ENCODE results near the gene LGMN. TPM values are rescaled to one million over a fixed set of nuclear protein-coding genes. Genes with fewer than 3 reads are reported as not detected.

LGMN gene
- total and polyA plus RNA-seq, 2 donors (not counting 1 experiment from before 2014, with no cell fraction given): 22.6 to 61.0 TPM

DNA sequence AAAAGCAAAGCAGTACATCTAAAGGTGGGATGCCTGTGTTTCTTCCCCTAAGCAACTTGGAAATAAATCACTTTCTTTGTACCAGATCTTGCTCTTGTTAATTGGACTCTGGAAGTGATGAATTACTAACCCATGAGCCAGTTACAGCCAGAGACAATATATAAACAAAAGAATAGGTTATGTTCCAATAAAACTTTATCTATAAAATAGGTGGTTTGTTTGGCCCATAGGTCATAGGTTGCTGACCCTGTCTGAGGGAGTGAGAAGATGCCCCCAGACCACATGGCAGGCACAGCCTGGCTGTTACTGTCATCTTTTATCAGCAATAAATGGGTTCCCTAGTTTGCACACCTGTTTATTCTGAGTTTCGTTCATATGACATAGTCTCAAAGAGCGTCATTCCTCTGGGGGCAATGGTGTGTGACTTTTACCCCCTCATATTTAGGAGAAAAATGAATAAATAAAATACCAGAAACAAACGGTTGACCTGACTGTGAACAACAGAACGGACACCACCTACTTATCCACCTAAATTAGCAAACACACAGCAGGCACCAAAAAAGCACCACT lies 10.7 kb downstream of the LGMN start:
- H4K20me1 ChIP-seq (ENCODE audit: control insufficient read depth, extremely low read depth, insufficient read depth, low read length): no peaks in the 10 kb centered on the region
- no peak overlapping the region for H3K27ac ChIP-seq (ENCODE audit: insufficient read depth, low read length)
- H3K9ac ChIP-seq (ENCODE audit: insufficient read depth, low read length): no peak overlapping the region
- no peak overlapping the region for H2AFZ ChIP-seq (ENCODE audit: low read length)
- DNase-seq (ENCODE audit: low read depth in 2 of 2): no peak
- no peaks in the 10 kb centered on the region for H3K79me2 ChIP-seq (ENCODE audit: control insufficient read depth, insufficient read depth, low read length)
- TF ChIP-seq EZH2 (IDR thresholded peaks at IDR 0.05; ENCODE audit: low read length, missing control alignments): no peak
- TF ChIP-seq, protein P1, sequence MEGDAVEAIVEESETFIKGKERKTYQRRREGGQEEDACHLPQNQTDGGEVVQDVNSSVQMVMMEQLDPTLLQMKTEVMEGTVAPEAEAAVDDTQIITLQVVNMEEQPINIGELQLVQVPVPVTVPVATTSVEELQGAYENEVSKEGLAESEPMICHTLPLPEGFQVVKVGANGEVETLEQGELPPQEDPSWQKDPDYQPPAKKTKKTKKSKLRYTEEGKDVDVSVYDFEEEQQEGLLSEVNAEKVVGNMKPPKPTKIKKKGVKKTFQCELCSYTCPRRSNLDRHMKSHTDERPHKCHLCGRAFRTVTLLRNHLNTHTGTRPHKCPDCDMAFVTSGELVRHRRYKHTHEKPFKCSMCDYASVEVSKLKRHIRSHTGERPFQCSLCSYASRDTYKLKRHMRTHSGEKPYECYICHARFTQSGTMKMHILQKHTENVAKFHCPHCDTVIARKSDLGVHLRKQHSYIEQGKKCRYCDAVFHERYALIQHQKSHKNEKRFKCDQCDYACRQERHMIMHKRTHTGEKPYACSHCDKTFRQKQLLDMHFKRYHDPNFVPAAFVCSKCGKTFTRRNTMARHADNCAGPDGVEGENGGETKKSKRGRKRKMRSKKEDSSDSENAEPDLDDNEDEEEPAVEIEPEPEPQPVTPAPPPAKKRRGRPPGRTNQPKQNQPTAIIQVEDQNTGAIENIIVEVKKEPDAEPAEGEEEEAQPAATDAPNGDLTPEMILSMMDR (conservative IDR thresholded peaks at IDR 0.05 in 1 of 2, IDR thresholded peaks at IDR 0.05 in 1 of 2; ENCODE audit: low read depth in 1 of 2, low read length in 2 of 2): no peak
- no peak overlapping the region for H3K4me3 ChIP-seq (replicated peaks in 1 of 4; ENCODE audit: control extremely low read depth in 1 of 4, insufficient read depth in 1 of 4, low read depth in 3 of 4, low read length in 4 of 4)
- H3K4me1 ChIP-seq (ENCODE audit: control insufficient read depth, extremely low read depth, insufficient read depth, low read length): no peaks in the 10 kb centered on the region
- no peak overlapping the region for H3K4me2 ChIP-seq (ENCODE audit: extremely low read depth, insufficient read depth, low read length)
- H3K36me3 ChIP-seq (ENCODE audit: control insufficient read depth, insufficient read depth, low read length): no peaks in the 10 kb centered on the region
- no peaks in the 10 kb centered on the region for H3K9me3 ChIP-seq (ENCODE audit: control insufficient read depth, insufficient read depth, low read depth, low read length)
- no peaks in the 10 kb centered on the region for H3K27me3 ChIP-seq (ENCODE audit: control insufficient read depth, insufficient read depth, low read length)

DNA sequence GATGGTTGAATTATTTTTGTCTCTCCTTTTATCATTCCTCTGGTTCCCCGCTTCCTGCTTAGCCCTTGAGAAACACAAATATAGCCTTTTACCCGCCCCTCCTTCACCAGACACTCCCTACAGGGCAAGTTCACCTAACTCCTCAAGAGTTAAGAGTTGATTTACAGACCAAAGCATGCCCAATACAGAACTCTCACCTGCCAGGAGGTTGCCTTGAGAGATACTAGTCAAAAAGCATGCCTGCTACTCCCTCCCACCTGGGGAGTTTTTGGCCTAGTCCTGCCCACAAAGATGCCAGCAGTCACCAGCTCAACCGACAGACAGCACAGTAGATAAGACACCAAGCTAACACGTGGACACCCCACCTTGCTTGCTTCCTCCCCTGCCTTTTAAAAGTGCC lies 11.2 kb downstream of the LGMN start:
- no peaks in the 10 kb centered on the region for H3K79me2 ChIP-seq (ENCODE audit: control insufficient read depth, insufficient read depth, low read length)
- DNase-seq (ENCODE audit: low read depth in 2 of 2): no peak
- H3K4me2 ChIP-seq (ENCODE audit: extremely low read depth, insufficient read depth, low read length): no peak overlapping the region
- H3K9me3 ChIP-seq (ENCODE audit: control insufficient read depth, insufficient read depth, low read depth, low read length): no peaks in the 10 kb centered on the region
- no peaks in the 10 kb centered on the region for H4K20me1 ChIP-seq (ENCODE audit: control insufficient read depth, extremely low read depth, insufficient read depth, low read length)
- H2AFZ ChIP-seq (ENCODE audit: low read length): no peak overlapping the region
- H3K9ac ChIP-seq (ENCODE audit: insufficient read depth, low read length): no peak overlapping the region
- H3K4me3 ChIP-seq (replicated peaks in 1 of 4; ENCODE audit: control extremely low read depth in 1 of 4, insufficient read depth in 1 of 4, low read depth in 3 of 4, low read length in 4 of 4): no peak overlapping the region
- no peaks in the 10 kb centered on the region for H3K4me1 ChIP-seq (ENCODE audit: control insufficient read depth, extremely low read depth, insufficient read depth, low read length)
- TF ChIP-seq, protein P1 (conservative IDR thresholded peaks at IDR 0.05 in 1 of 2, IDR thresholded peaks at IDR 0.05 in 1 of 2; ENCODE audit: low read depth in 1 of 2, low read length in 2 of 2): no peak
- TF ChIP-seq EZH2 (IDR thresholded peaks at IDR 0.05; ENCODE audit: low read length, missing control alignments): no peak
- H3K36me3 ChIP-seq (ENCODE audit: control insufficient read depth, insufficient read depth, low read length): no peaks in the 10 kb centered on the region
- no peak overlapping the region for H3K27ac ChIP-seq (ENCODE audit: insufficient read depth, low read length)
- H3K27me3 ChIP-seq (ENCODE audit: control insufficient read depth, insufficient read depth, low read length): no peaks in the 10 kb centered on the region

DNA sequence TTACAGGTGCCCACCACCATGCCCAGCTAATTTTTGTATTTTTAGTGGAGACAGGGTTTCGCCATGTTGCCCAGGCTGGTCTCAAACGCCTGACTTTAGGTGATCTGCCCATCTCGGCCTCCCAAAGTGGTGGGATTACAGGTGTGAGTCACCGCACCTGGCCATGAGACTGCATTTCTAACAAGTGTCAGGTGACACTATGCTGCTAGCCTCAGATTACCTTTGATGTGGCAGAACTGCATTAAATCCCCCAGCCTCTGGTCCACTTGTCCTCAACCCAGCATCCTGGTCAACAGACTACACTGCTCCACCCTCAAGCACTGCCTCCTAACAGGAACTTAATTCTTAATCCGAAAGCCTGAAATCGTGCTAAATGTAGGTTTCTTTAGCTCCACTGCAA lies 13.1 kb downstream of the LGMN start:
- no peaks in the 10 kb centered on the region for H4K20me1 ChIP-seq (ENCODE audit: control insufficient read depth, extremely low read depth, insufficient read depth, low read length)
- no peaks in the 10 kb centered on the region for H3K79me2 ChIP-seq (ENCODE audit: control insufficient read depth, insufficient read depth, low read length)
- no peak overlapping the region for H3K27ac ChIP-seq (ENCODE audit: insufficient read depth, low read length)
- TF ChIP-seq, protein P1 (conservative IDR thresholded peaks at IDR 0.05 in 1 of 2, IDR thresholded peaks at IDR 0.05 in 1 of 2; ENCODE audit: low read depth in 1 of 2, low read length in 2 of 2): no peak
- no peak for TF ChIP-seq EZH2 (IDR thresholded peaks at IDR 0.05; ENCODE audit: low read length, missing control alignments)
- H3K36me3 ChIP-seq (ENCODE audit: control insufficient read depth, insufficient read depth, low read length): no peaks in the 10 kb centered on the region
- peaks cover under 1% of the 10 kb centered on the region for H3K4me1 ChIP-seq (ENCODE audit: control insufficient read depth, extremely low read depth, insufficient read depth, low read length)
- H3K27me3 ChIP-seq (ENCODE audit: control insufficient read depth, insufficient read depth, low read length): no peaks in the 10 kb centered on the region
- no peak overlapping the region for H3K9ac ChIP-seq (ENCODE audit: insufficient read depth, low read length)
- H2AFZ ChIP-seq (ENCODE audit: low read length): no peak overlapping the region
- H3K4me3 ChIP-seq (replicated peaks in 1 of 4; ENCODE audit: control extremely low read depth in 1 of 4, insufficient read depth in 1 of 4, low read depth in 3 of 4, low read length in 4 of 4): no peak overlapping the region
- H3K4me2 ChIP-seq (ENCODE audit: extremely low read depth, insufficient read depth, low read length): no peak overlapping the region
- H3K9me3 ChIP-seq (ENCODE audit: control insufficient read depth, insufficient read depth, low read depth, low read length): no peaks in the 10 kb centered on the region
- DNase-seq (ENCODE audit: low read depth in 2 of 2): no peak
